Measurements from ENCODE around the gene TRAPPC8.

TRAPPC8 gene

DNA sequence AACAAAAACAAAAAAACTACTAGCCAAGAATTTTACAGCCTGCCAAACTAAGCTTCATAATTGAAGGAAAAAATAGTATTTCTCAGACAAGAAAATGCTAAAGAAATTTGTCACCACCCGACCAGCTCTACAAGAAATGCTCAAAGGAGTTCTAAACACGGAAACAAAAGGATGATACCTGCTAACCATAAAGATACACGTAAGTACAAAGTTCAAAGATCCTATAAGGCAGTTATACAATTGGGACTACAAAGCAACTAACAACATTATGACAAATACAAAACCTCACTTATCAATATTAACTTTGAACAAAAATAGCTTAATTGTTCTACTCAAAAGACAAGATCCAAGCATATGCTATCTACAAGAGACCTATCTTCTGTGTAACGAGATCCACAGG, 64.6 kb downstream of the TRAPPC8 start:
- H2AK5ac ChIP-seq (ENCODE audit: low read length, severe bottlenecking), result no peak overlapping the region
- 97% methylated on average over 3 of the region's 4 CpGs for WGBS
- H2BK15ac ChIP-seq (ENCODE audit: low read depth, poor library complexity, severe bottlenecking), result no peak overlapping the region

DNA sequence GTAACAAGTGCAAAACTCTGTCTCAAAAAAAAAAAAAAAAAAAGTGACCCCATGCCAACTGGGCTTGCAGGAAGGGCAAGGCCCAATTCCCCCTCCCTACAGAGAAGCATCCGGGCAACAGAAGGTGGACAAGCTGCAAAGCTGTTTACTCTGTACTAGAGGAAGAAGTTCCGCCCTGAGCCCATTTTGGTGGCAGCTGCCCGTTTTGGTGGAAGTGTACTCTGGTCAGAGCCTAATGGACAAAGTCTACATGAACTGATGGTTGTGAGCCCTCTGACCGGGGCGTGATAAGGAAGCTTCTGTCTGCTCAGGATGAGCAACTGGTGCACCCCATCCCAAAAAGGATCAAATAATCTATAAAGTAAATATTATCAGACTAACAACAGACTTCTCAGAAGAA, 65.0 kb downstream of the TRAPPC8 start:
- no peak overlapping the region for H3K14ac ChIP-seq (ENCODE audit: low read length in 2 of 2)
- H3K4me1 ChIP-seq (ENCODE audit: control insufficient read depth, insufficient read depth, low read depth, low read length), result peaks cover 2% of the 10 kb centered on the region
- peaks cover 28% of the 10 kb centered on the region for H3K9me3 ChIP-seq (ENCODE audit: control insufficient read depth, low read length)
- peaks cover 22 to 70% of the 10 kb centered on the region in 2 experiments for H3K36me3 ChIP-seq (ENCODE audit: control insufficient read depth in 1 of 2, insufficient read depth in 2 of 2, low read depth in 1 of 2, low read length in 2 of 2)
- no peak overlapping the region for H3K4me3 ChIP-seq (ENCODE audit: insufficient read depth in 1 of 2, low read depth in 1 of 2, low read length in 2 of 2)
- H2AFZ ChIP-seq (ENCODE audit: low read depth, low read length), result no peak overlapping the region
- no peak overlapping the region for H3K27ac ChIP-seq (ENCODE audit: low read length, poor library complexity, severe bottlenecking)
- 97% methylated on average over 3 of the region's 5 CpGs for WGBS
- H3K23ac ChIP-seq (ENCODE audit: low read length in 2 of 2), result no peak overlapping the region
- H3K4ac ChIP-seq (ENCODE audit: low read depth in 1 of 2, low read length in 2 of 2), result no peak overlapping the region
- no peak for DNase-seq
- H2BK15ac ChIP-seq (ENCODE audit: low read depth, poor library complexity, severe bottlenecking), result no peak overlapping the region
- no peaks in the 10 kb centered on the region for H3K27me3 ChIP-seq (ENCODE audit: control insufficient read depth in 1 of 2, insufficient read depth in 1 of 2, low read length in 2 of 2)
- no peak overlapping the region for H3K18ac ChIP-seq (ENCODE audit: low read depth in 1 of 2, low read length in 2 of 2)
- H4K91ac ChIP-seq (ENCODE audit: low read length), result no peak overlapping the region
- H4K8ac ChIP-seq (ENCODE audit: low read length), result no peak overlapping the region
- no peak overlapping the region for H2BK5ac ChIP-seq (ENCODE audit: low read depth, low read length, poor library complexity, severe bottlenecking)
- peaks cover 19% of the 10 kb centered on the region for H3K79me1 ChIP-seq (replicated peaks; ENCODE audit: low read length, poor library complexity, severe bottlenecking)
- H3K9ac ChIP-seq (ENCODE audit: low read length), result no peak overlapping the region
- H3K4me2 ChIP-seq (ENCODE audit: low read length, poor library complexity, severe bottlenecking), result no peak overlapping the region
- H2AK5ac ChIP-seq (ENCODE audit: low read length, severe bottlenecking), result no peak overlapping the region
- no peak overlapping the region for H2BK12ac ChIP-seq (ENCODE audit: low read length in 2 of 2)
- H2BK120ac ChIP-seq (ENCODE audit: low read depth, low read length), result no peak overlapping the region

More for the DNA sequence above, 64.6 kb downstream of the TRAPPC8 start:
- Histone ChIP-seq H2BK5ac (ENCODE audit: low read depth, low read length, poor library complexity, severe bottlenecking) (no peak overlapping the region), H3K9ac (ENCODE audit: low read length) (no peak overlapping the region), H3K4me1 (ENCODE audit: control insufficient read depth, insufficient read depth, low read depth, low read length) (peaks cover 2% of the 10 kb centered on the region), H2BK12ac (ENCODE audit: low read length in 2 of 2) (no peak overlapping the region), H3K79me1 (replicated peaks; ENCODE audit: low read length, poor library complexity, severe bottlenecking) (peaks cover 22% of the 10 kb centered on the region), H4K91ac (ENCODE audit: low read length) (no peak overlapping the region), H3K27me3 (ENCODE audit: control insufficient read depth in 1 of 2, insufficient read depth in 1 of 2, low read length in 2 of 2) (no peaks in the 10 kb centered on the region), H3K23ac (ENCODE audit: low read length in 2 of 2) (no peak overlapping the region), H3K4me2 (ENCODE audit: low read length, poor library complexity, severe bottlenecking) (no peak overlapping the region), H3K27ac (ENCODE audit: low read length, poor library complexity, severe bottlenecking) (no peak overlapping the region), H3K4ac (ENCODE audit: low read depth in 1 of 2, low read length in 2 of 2) (no peak overlapping the region), H2BK120ac (ENCODE audit: low read depth, low read length) (no peak overlapping the region), H4K8ac (ENCODE audit: low read length) (no peak overlapping the region), H3K14ac (ENCODE audit: low read length in 2 of 2) (no peak overlapping the region), H3K36me3 (ENCODE audit: control insufficient read depth in 1 of 2, insufficient read depth in 2 of 2, low read depth in 1 of 2, low read length in 2 of 2) (peaks cover 22 to 70% of the 10 kb centered on the region in 2 experiments), H3K18ac (ENCODE audit: low read depth in 1 of 2, low read length in 2 of 2) (no peak overlapping the region), H3K9me3 (ENCODE audit: control insufficient read depth, low read length) (peaks cover 28% of the 10 kb centered on the region), H2AFZ (ENCODE audit: low read depth, low read length) (no peak overlapping the region), H3K4me3 (ENCODE audit: insufficient read depth in 1 of 2, low read depth in 1 of 2, low read length in 2 of 2) (no peak overlapping the region)
- no peak for DNase-seq

- Histone ChIP-seq H3K4me2 (ENCODE audit: low read length, poor library complexity, severe bottlenecking) (no peak overlapping the region), H3K18ac (ENCODE audit: low read depth in 1 of 2, low read length in 2 of 2) (no peak overlapping the region), H3K79me1 (replicated peaks; ENCODE audit: low read length, poor library complexity, severe bottlenecking) (peaks cover 14% of the 10 kb centered on the region), H3K27me3 (ENCODE audit: control insufficient read depth in 1 of 2, insufficient read depth in 1 of 2, low read length in 2 of 2) (no peaks in the 10 kb centered on the region), H2BK5ac (ENCODE audit: low read depth, low read length, poor library complexity, severe bottlenecking) (no peak overlapping the region), H2AK5ac (ENCODE audit: low read length, severe bottlenecking) (no peak overlapping the region), H3K9me3 (ENCODE audit: control insufficient read depth, low read length) (peaks cover 21% of the 10 kb centered on the region), H3K23ac (ENCODE audit: low read length in 2 of 2) (no peak overlapping the region), H2BK120ac (ENCODE audit: low read depth, low read length) (no peak overlapping the region), H3K4ac (ENCODE audit: low read depth in 1 of 2, low read length in 2 of 2) (no peak overlapping the region), H2BK12ac (ENCODE audit: low read length in 2 of 2) (no peak overlapping the region), H4K8ac (ENCODE audit: low read length) (no peak overlapping the region), H2BK15ac (ENCODE audit: low read depth, poor library complexity, severe bottlenecking) (no peak overlapping the region), H3K36me3 (ENCODE audit: control insufficient read depth in 1 of 2, insufficient read depth in 2 of 2, low read depth in 1 of 2, low read length in 2 of 2) (peaks cover 19 to 75% of the 10 kb centered on the region in 2 experiments), H3K4me3 (ENCODE audit: insufficient read depth in 1 of 2, low read depth in 1 of 2, low read length in 2 of 2) (no peak overlapping the region), H3K27ac (ENCODE audit: low read length, poor library complexity, severe bottlenecking) (no peak overlapping the region), H3K9ac (ENCODE audit: low read length) (no peak overlapping the region), H2AFZ (ENCODE audit: low read depth, low read length) (no peak overlapping the region), H3K4me1 (ENCODE audit: control insufficient read depth, insufficient read depth, low read depth, low read length) (peaks cover 2% of the 10 kb centered on the region), H3K14ac (ENCODE audit: low read length in 2 of 2) (no peak overlapping the region), H4K91ac (ENCODE audit: low read length) (no peak overlapping the region)
- 54% methylated on average over 3 of the region's 4 CpGs for WGBS
- DNase-seq, result no peak
These were observed 66.2 kb downstream of the TRAPPC8 start for GRCh38 chr18:31876707-31877106.

DNA sequence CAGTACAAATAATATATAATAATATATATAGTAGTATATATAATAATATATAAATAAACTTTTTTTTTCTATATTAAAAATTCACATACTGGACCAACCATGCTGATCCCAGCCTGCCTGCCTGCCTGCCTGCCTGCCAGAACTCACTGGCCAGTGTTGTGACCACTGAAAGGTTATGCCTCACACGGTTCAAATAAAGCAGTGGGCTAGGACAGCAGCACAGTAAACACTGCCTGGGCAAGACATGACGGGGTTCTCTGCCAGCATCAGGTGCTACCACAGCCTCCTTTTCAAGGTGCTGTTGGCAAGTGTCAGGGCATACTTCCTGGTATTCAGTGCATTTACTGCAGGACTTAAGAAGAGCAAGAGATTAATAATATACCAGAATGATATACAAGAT, 67.6 kb downstream of the TRAPPC8 start:
- DNase-seq, result no peak
- Histone ChIP-seq H2AK5ac (ENCODE audit: low read length, severe bottlenecking) (no peak overlapping the region), H3K9ac (ENCODE audit: low read length) (no peak overlapping the region), H4K91ac (ENCODE audit: low read length) (no peak overlapping the region), H2AFZ (ENCODE audit: low read depth, low read length) (no peak overlapping the region), H4K8ac (ENCODE audit: low read length) (no peak overlapping the region), H3K4me2 (ENCODE audit: low read length, poor library complexity, severe bottlenecking) (peak overlapping the region; percentile 11), H3K27me3 (ENCODE audit: control insufficient read depth in 1 of 2, insufficient read depth in 1 of 2, low read length in 2 of 2) (no peaks in the 10 kb centered on the region), H3K23ac (ENCODE audit: low read length in 2 of 2) (no peak overlapping the region), H3K27ac (ENCODE audit: low read length, poor library complexity, severe bottlenecking) (no peak overlapping the region), H3K4me1 (ENCODE audit: control insufficient read depth, insufficient read depth, low read depth, low read length) (peaks cover 2% of the 10 kb centered on the region), H3K36me3 (ENCODE audit: control insufficient read depth in 1 of 2, insufficient read depth in 2 of 2, low read depth in 1 of 2, low read length in 2 of 2) (peaks cover 19 to 75% of the 10 kb centered on the region in 2 experiments), H2BK12ac (ENCODE audit: low read length in 2 of 2) (peak overlapping the region in 1 of 2 experiments; percentile 42), H3K9me3 (ENCODE audit: control insufficient read depth, low read length) (peaks cover 7% of the 10 kb centered on the region), H3K14ac (ENCODE audit: low read length in 2 of 2) (no peak overlapping the region), H3K18ac (ENCODE audit: low read depth in 1 of 2, low read length in 2 of 2) (no peak overlapping the region), H2BK120ac (ENCODE audit: low read depth, low read length) (no peak overlapping the region), H3K79me1 (replicated peaks; ENCODE audit: low read length, poor library complexity, severe bottlenecking) (peaks cover 14% of the 10 kb centered on the region), H3K4ac (ENCODE audit: low read depth in 1 of 2, low read length in 2 of 2) (peak overlapping the region in 1 of 2 experiments; percentile 49), H2BK15ac (ENCODE audit: low read depth, poor library complexity, severe bottlenecking) (no peak overlapping the region), H3K4me3 (ENCODE audit: insufficient read depth in 1 of 2, low read depth in 1 of 2, low read length in 2 of 2) (no peak overlapping the region), H2BK5ac (ENCODE audit: low read depth, low read length, poor library complexity, severe bottlenecking) (no peak overlapping the region)
- 98% methylated on average over 2 of the region's 2 CpGs for WGBS
